NCI-H524 treated with DMSO at 0.1 percent for 48 hours (cell line): ENCODE data around the gene STX2.
"Not testable (repeated sequence)": the region's sequence is repeated elsewhere in the genome, so short reads cannot be mapped to it uniquely, and the experiment has no call there.

Experiments
- DNase-seq: peaks from one replicate; lab custom pipeline; 2025; lab: John Stamatoyannopoulos, UW

STX2 gene

GRCh38 chr12:130764475-130765185 lies 74.4 kb downstream of the STX2 start:
- DNase-seq = no peak

DNA sequence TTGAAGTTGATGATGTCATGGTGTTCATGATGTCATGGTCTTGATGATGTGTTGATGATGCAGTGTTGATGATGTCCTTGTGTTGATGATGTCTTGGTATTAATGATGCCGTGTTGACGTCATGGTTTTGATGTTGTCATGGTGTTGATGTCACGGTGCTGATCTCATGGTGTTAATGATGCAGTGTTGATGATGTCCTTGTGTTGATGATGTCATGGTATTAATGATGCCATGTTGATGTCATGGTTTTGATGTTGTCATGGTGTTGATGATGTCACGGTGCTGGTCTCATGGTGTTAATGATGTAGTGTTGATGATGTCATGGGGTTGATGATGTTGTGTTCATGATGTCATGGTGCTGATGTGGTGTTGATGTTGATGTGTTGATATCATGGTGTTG lies 75.0 kb downstream of the STX2 start:
- DNase-seq = no peak

DNA sequence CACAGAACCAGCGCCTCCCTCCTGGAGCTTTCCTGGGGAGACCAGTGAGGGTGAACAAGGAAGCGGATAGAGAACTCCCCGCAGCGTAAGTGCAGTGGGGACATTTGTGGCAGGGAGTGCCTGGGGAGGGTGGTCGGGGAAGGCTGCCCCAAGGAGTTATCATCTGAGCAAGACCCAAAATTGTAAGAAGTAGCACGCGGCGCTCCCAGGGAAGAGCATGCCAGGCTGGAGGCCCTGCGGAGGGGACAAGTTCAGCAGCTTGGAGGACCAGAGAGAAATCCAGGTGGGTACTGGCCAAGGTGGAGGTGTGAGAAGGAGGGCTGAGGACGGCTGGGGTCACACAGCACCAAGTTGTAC lies 76.8 kb downstream of the STX2 start:
- no peak for DNase-seq

DNA sequence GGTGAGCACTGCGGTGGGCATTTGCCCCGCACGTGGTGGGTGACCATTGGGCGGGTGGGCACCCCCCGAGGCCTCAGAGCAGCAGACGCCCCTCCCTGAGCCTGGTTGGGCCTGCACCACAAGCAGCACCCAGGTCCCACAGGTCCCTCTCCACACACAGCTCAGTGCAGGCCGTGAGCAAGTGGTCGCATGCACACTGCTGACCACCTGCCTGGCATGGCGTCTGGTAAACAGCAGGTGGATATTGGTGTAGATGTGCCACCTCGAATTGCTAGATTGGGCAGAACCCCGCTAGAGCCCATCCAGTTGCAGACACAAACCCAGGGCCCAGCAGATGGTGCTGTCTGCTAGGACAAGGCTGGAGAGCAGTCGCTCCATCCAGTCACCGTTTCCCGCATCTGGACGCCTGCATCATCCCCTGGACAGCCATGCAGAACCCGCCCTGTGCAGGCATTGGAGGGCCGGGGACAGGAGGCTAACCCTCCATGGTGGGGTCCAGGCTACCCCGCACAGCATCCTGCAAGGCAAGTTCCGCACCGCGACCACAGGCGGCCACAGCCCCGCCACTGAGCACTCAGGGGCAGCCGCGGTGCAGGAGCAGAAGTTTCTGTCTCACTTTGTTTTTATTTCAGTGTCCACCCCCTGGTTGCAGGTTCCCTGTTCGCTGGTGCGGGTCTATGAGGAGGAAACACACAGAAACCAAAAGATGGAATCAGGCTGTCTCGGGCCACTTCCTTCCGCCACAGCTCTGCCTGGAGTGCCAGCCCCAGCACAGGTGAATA lies 77.3 kb downstream of the STX2 start:
- DNase-seq = peak; percentile 4

DNA sequence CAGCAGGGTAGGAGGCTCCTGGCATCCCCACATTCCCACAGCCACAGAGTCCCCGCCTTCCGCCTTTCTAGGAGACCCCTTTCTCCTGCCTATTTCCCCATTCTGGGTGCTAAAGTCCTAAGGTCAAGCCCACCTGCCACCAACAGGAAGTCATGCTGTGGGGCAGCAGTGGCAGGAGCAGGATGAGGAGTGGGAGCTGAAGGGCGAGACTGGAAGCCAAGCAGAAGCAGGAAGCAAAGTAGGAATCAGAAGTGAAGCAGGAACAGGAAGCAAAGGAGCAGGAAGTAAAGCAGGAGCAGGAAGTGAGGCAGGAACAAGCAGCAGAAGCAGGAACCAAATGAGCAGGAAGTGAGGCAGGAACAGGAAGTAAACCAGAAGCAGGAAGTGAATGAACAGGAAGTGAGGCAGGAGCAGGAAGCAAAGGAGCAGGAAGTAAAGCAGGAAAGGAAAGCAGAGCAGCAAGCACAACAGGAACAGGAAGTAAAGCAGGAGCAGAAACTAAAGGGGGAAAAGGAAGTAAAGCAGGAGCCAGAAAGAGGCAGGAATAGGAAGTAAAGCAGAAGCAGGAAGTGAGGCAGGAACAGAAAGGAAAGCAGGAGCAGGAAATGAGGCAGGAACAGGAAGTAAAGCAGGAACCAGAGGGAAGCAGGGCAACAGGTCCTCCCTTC lies 84.7 kb downstream of the STX2 start:
- no peak for DNase-seq

DNA sequence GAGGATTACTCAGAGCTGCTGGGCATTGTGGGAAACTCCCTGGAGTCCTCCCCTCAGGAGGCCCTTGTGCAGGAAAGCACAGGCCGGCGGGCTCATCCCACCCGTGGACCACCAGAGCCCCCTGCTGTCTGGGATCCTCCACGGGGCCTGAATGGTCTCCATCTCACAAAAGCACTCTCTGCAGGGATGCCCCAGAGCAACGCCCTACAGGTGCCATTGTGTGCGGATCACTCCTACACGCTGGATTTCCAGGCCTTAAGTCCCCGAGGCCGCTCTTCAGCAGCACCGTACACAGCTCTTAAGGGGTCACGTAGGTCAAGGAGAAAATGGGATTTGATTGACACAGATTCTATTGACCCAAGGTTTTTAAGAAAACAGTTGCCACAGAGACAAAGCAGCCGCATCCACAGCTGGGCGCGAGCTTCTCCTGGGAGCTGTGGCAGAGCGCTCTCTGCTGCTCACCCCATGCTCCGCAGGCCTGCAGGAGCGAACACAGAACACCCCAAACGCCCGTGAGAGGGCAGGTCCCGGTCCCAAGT lies 86.3 kb downstream of the STX2 start:
- peak; percentile 44 for DNase-seq

- DNase-seq = not testable (repeated sequence)
Measured at GRCh38 chr12:130752037-130752436, 87.0 kb downstream of the STX2 start.

- DNase-seq = no peak
Measured at GRCh38 chr12:130748786-130749185, 90.3 kb downstream of the STX2 start.

DNA sequence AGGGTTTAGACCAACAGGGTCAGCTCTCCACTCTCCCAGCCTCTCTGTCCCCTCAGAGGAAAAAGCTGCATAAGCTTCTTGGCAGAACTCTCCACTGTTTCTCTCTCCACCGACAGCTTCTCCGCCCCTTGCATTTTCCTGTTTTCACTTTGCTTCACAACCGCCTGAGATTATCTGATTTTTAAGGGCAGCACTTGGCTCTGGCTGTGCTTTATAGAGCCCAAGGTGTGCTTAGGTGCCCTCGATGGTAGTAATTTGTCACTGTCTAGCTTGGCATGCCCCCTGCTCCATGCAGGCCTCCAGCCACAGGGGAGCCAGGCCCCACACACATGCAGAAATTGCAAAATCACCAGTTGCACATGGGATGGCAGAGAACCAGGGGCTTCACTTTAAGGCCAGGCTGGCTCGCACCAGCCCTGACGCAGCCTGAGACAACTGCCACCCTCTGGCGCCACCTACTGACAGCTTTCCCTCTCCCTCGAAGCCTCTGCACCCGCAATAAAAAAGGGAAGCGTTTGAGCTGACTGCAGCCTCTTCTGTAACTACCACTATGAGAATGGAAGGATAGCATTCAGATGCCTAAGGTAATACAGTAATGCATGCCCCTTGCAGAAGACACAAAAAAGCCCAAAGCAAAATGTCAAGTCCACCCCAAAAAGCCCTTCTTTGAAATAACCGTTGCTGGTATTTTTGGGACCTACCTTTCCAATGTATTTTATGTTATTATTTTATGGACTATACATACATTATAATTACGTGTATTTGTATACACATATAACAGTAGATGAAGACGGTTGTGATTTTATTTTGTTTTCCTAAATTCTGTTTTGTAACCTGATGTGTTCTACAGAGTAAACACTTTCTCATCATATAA lies 90.9 kb downstream of the STX2 start:
- DNase-seq = peak; percentile 9

DNA sequence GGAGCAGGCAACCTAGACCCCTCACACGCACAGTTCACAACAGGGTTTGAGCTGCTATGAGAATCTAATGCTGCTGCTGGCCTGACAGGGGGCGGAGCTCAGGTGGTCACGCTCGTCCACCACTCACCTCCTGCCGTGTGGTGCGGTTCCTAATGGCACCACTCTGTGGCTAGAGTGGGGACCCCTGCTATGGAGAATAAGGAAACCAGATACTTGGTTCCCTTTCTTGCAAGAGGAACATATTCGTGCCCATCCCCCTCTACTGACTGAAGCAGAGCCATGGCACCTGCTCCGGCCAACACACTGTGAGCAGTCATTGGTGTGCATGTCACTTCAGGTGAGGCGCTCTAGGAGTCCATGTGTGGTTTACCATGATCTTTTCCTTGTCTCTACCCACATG lies 92.5 kb downstream of the STX2 start:
- no peak for DNase-seq

- DNase-seq = no peak
Measured at GRCh38 chr12:130745921-130746320, 93.1 kb downstream of the STX2 start.

- no peak for DNase-seq
Measured at GRCh38 chr12:130744274-130744673, 94.8 kb downstream of the STX2 start.

DNA sequence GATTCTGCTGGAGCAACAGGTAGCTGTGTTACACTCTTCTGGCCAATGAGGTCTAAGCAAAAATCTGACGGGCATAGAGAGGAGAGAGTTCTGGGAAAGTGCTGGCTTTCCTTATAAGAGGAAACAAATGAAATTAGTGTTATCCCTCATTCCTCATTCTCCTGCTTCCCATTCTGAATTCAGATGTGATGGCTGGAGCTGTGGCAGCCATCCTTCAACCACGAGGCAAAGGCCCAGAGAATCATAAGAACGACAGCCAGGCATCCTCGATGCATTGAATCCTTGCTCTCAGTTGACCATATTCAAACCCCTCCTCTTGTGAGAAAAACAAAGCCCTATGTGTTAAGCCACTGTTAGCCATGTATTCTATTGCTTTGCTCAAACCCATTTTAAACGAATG lies 95.4 kb downstream of the STX2 start:
- no peak for DNase-seq

- no peak for DNase-seq
Measured at GRCh38 chr12:130743176-130743575, 95.9 kb downstream of the STX2 start.

DNA sequence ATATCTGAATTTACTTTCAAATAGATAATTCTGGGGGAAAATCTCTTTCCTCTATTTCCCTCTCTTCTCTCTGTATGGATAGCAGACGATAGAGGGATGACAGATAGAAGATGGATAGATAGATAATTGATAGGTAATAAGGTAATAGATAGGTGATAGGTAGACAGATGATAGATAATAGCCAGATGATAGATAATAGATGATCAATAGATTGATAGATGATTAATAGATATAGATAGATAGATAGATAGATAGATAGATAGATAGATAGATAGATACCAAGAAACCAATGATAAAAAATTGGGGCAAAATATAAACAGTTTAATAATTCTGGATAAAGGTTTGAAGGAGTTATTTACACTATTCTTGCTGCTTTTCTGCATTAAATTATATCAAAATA lies 96.3 kb downstream of the STX2 start:
- DNase-seq = no peak

- DNase-seq = no peak
Measured at GRCh38 chr12:130742112-130742511, 96.9 kb downstream of the STX2 start.
